ENCODE data around the gene IFT88.

GRCh38 chr13:20671789-20672188, 104.8 kb downstream of the IFT88 start:
- TF ChIP-seq EZH2phosphoT487 (conservative IDR thresholded peaks at IDR 0.05; ENCODE audit: low read length) (no peak), CTCF (IDR thresholded peaks at IDR 0.05; ENCODE audit: insufficient read depth, low read length, poor library complexity, severe bottlenecking) (no peak)

Data from SU-DHL-6 (cell line).